ENCODE measurements around the gene TMC3. TPM values are rescaled to one million over a fixed set of nuclear protein-coding genes. Genes with fewer than 3 reads are reported as not detected.

The TMC3 gene
- polyA plus RNA-seq, 1 of the 3 experiments (the other 2 are of a cell fraction): not detected

GRCh38 chr15:81322676-81323253 is 51.2 kb downstream of the TMC3 start (continued):
- TF ChIP-seq MAX (IDR thresholded peaks at IDR 0.05; ENCODE audit: low read depth) (no peak), GATA2 (CRISPR knock-in tag; IDR thresholded peaks at IDR 0.05) (no peak), EZH2phosphoT487 (IDR thresholded peaks at IDR 0.05; ENCODE audit: borderline replicate concordance, low read depth) (no peak), CHD2 (IDR thresholded peaks at IDR 0.05; ENCODE audit: low read length, partially characterized antibody) (no peak)

- Histone ChIP-seq H3K36me3 (replicated peaks in 1 of 2; ENCODE audit: control insufficient read depth in 1 of 2, insufficient read depth in 2 of 2, low read length in 1 of 2) (no peaks in the 10 kb centered on the region), H3K4me1 (ENCODE audit: control insufficient read depth in 1 of 2, insufficient read depth in 2 of 2, low read depth in 1 of 2, low read length in 1 of 2) (peaks cover 0 to 5% of the 10 kb centered on the region in 2 experiments; a peak in 1 of 4 replicates), H3K4me2 (no peak overlapping the region), H3K27me3 (ENCODE audit: insufficient read depth) (no peaks in the 10 kb centered on the region), H3K27ac (ENCODE audit: low read depth in 2 of 2, low read length in 1 of 2) (no peak overlapping the region), H4K20me1 (ENCODE audit: insufficient read depth) (no peaks in the 10 kb centered on the region), H3K9ac (no peak overlapping the region), H3K79me2 (ENCODE audit: insufficient read depth) (no peaks in the 10 kb centered on the region), H3K9me3 (no peaks in the 10 kb centered on the region), H3F3A (replicated peaks; ENCODE audit: insufficient read depth) (no peaks in the 10 kb centered on the region), H3K4me3 (ENCODE audit: low read depth in 2 of 2, low read length in 1 of 2) (no peak overlapping the region), H3K9me2 (no peaks in the 10 kb centered on the region), H2AFZ (ENCODE audit: low read depth) (no peak overlapping the region)
- DNase-seq: no peak
- CTCF ChIA-PET: interaction anchor here (1.2 to 1.5 kb wide), 3 partner anchors 26 to 46 kb away, joined by 3 to 4 read pairs (median 3); no protein-coding TSS in a partner anchor
- TF ChIP-seq SIN3A (IDR thresholded peaks at IDR 0.05; ENCODE audit: borderline replicate concordance, low read depth, low read length) (no peak), SMC3 (IDR thresholded peaks at IDR 0.05; ENCODE audit: low read depth, low read length) (no peak)
- 79% methylated on average over 1 of the region's 1 CpG for WGBS (ENCODE audit: low lambda C conversion rate)
- POLR2A ChIA-PET: no interaction called here
Measured at GRCh38 chr15:81321667-81322066, 52.3 kb downstream of the TMC3 start.

- Histone ChIP-seq H3K9me3 (no peaks in the 10 kb centered on the region), H3K9me2 (no peaks in the 10 kb centered on the region), H3F3A (replicated peaks; ENCODE audit: insufficient read depth) (peaks cover 8% of the 10 kb centered on the region), H2AFZ (ENCODE audit: low read depth) (no peak overlapping the region), H3K27ac (ENCODE audit: low read depth in 2 of 2, low read length in 1 of 2) (no peak overlapping the region), H3K4me1 (ENCODE audit: control insufficient read depth in 1 of 2, insufficient read depth in 2 of 2, low read depth in 1 of 2, low read length in 1 of 2) (peaks cover 0 to 7% of the 10 kb centered on the region in 2 experiments; a peak in 1 of 4 replicates), H3K79me2 (ENCODE audit: insufficient read depth) (no peaks in the 10 kb centered on the region), H4K20me1 (ENCODE audit: insufficient read depth) (no peaks in the 10 kb centered on the region), H3K9ac (no peak overlapping the region), H3K4me3 (ENCODE audit: low read depth in 2 of 2, low read length in 1 of 2) (no peak overlapping the region), H3K36me3 (replicated peaks in 1 of 2; ENCODE audit: control insufficient read depth in 1 of 2, insufficient read depth in 2 of 2, low read length in 1 of 2) (no peaks in the 10 kb centered on the region), H3K4me2 (no peak overlapping the region), H3K27me3 (ENCODE audit: insufficient read depth) (no peaks in the 10 kb centered on the region)
- DNase-seq: no peak
- TF ChIP-seq USF2 (IDR thresholded peaks at IDR 0.05; ENCODE audit: borderline replicate concordance, low read depth, low read length) (no peak), RAD21 (IDR thresholded peaks at IDR 0.05; ENCODE audit: low read length) (no peak), SIN3A (IDR thresholded peaks at IDR 0.05; ENCODE audit: borderline replicate concordance, low read depth, low read length) (no peak), TEAD4 (IDR thresholded peaks at IDR 0.05; ENCODE audit: borderline replicate concordance, insufficient read depth) (no peak)
- CTCF ChIA-PET: no interaction called here
- 72% methylated on average over 5 of the region's 6 CpGs for WGBS (ENCODE audit: low lambda C conversion rate)
- POLR2A ChIA-PET: no interaction called here
Measured at GRCh38 chr15:81317642-81318017, 56.4 kb downstream of the TMC3 start.
